Stimulated activated naive B cell treated with anti-CD40 and anti-IgM and Interleukin-4, amounts not matched to agents 10 μg/mL and 1 μg/mL and 100 μg/mL, for 72 hours (primary cell): Measurements from ENCODE around the gene PRKCE.
"Not testable (repeated sequence)": the region's sequence is repeated elsewhere in the genome, so short reads cannot be mapped to it uniquely, and the experiment has no call there.

Source experiments
- ATAC-seq, 2 donors: fragments of 150-1000 bp; cut with Tn5 transposase; replicated peaks; 2 replicates each; pipeline ENCODE4 v1.10.0; 2021; ENCODE audit warnings: moderate library complexity in 1 of 2
- DNase-seq: peaks from one replicate; pipeline ENCODE4 v3.0.0; 2021
- H3K27ac Mint-ChIP-seq: one replicate; pipeline ENCODE4 v1.8.0; 2022; ENCODE audit warnings: mild to moderate bottlenecking, mixed read lengths
- H3K27me3 Mint-ChIP-seq, 2 donors: one replicate each; pipeline ENCODE4 v1.8.0; 2022; ENCODE audit warnings: mixed read lengths in 2 of 2
- H3K36me3 Mint-ChIP-seq, 2 donors: one replicate each; pipeline ENCODE4 v1.8.0; 2022; ENCODE audit warnings: mixed read lengths in 2 of 2, mild to moderate bottlenecking in 1 of 2
- H3K4me1 Mint-ChIP-seq, 2 donors: one replicate each; pipeline ENCODE4 v1.8.0; 2022; ENCODE audit warnings: mixed read lengths in 2 of 2, mild to moderate bottlenecking in 1 of 2
- H3K4me3 Mint-ChIP-seq, 2 donors: one replicate each; pipeline ENCODE4 v1.8.0; 2022; ENCODE audit warnings: mild to moderate bottlenecking in 2 of 2, mixed read lengths in 2 of 2, moderate library complexity in 1 of 2
- H3K9me3 Mint-ChIP-seq, 2 donors: one replicate each; pipeline ENCODE4 v1.8.0; 2022; ENCODE audit warnings: mixed read lengths in 2 of 2, mild to moderate bottlenecking in 1 of 2

PRKCE gene

DNA sequence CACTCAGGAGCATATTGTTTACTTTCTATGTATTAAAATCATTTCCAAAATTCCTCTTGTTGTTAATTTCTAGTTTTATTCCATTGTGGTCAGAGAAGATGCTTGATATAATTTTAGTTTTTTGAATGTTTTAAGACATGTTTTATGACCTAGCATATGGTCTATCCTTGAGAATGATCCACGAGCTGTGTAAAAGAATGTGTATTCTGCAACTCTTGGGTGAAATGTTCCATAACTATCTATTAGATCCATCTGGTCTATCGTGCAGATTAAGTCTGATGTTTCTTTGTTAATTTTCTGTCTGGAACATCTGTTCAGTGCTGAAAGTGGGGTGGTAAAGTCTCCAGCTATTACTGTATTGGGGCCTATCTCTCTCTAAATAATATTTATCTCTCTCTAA, 562.4 kb downstream of the PRKCE start:
- H3K4me3 Mint-ChIP-seq: no peak overlapping the region
- peaks cover 24 to 30% of the 10 kb centered on the region in 2 donors for H3K9me3 Mint-ChIP-seq
- no peaks in the 10 kb centered on the region for H3K4me1 Mint-ChIP-seq
- ATAC-seq (no peak), DNase-seq (no peak)
- H3K27ac Mint-ChIP-seq: no peak overlapping the region
- peaks cover 5 to 11% of the 10 kb centered on the region in 2 donors for H3K36me3 Mint-ChIP-seq
- H3K27me3 Mint-ChIP-seq: peaks cover 16 to 25% of the 10 kb centered on the region in 2 donors

DNA sequence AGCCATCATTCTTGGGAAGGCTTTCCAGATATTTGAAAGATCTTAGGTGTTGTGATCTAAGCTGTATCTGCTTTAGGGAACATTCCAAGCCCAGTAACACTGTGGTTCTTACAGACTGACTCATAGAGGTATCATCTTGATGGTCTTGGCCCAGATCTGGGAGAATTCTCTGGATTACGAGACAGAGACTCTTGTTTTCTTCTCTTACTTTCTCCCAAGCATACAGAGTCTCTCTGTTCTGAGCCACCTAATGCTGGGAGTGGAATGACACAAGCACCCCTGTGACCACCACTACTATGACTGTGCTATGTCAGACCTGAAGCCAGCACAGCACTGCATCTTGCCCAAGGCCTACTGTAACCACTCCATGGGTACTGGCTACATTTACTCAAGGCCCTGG, 564.7 kb downstream of the PRKCE start:
- Mint-ChIP-seq H3K27ac (no peak overlapping the region), H3K9me3 (peaks cover 18 to 24% of the 10 kb centered on the region in 2 donors), H3K4me1 (no peaks in the 10 kb centered on the region), H3K27me3 (peaks cover 35 to 48% of the 10 kb centered on the region in 2 donors), H3K36me3 (peaks cover 5 to 17% of the 10 kb centered on the region in 2 donors), H3K4me3 (no peak overlapping the region)
- no peak for DNase-seq
- ATAC-seq: no peak

GRCh38 chr2:46223514-46223913, 572.0 kb downstream of the PRKCE start:
- not testable (repeated sequence) for H3K9me3 Mint-ChIP-seq, DNase-seq, H3K4me3 Mint-ChIP-seq, H3K27ac Mint-ChIP-seq, H3K36me3 Mint-ChIP-seq, H3K4me1 Mint-ChIP-seq
- H3K27me3 Mint-ChIP-seq: peaks cover 36 to 59% of the 10 kb centered on the region in 2 donors
- ATAC-seq: peak; percentile 63 to 73

GRCh38 chr2:46225150-46225625, 573.7 kb downstream of the PRKCE start:
- Mint-ChIP-seq H3K4me3 (no peak overlapping the region), H3K4me1 (peaks cover 7 to 10% of the 10 kb centered on the region in 2 donors)
- DNase-seq: no peak

GRCh38 chr2:46225730-46226129, 574.3 kb downstream of the PRKCE start:
- Mint-ChIP-seq H3K9me3 (peaks cover 0 to 4% of the 10 kb centered on the region in 2 donors), H3K4me1 (peaks cover 8 to 10% of the 10 kb centered on the region in 2 donors), H3K4me3 (no peak overlapping the region), H3K27me3 (peaks cover 17 to 40% of the 10 kb centered on the region in 2 donors), H3K27ac (no peak overlapping the region), H3K36me3 (no peaks in the 10 kb centered on the region)
- DNase-seq (no peak), ATAC-seq (no peak)

More at GRCh38 chr2:46225150-46225625, 573.7 kb downstream of the PRKCE start:
- H3K27me3 Mint-ChIP-seq: peaks cover 23 to 46% of the 10 kb centered on the region in 2 donors
- peaks cover 0 to 4% of the 10 kb centered on the region in 2 donors for H3K9me3 Mint-ChIP-seq
- H3K36me3 Mint-ChIP-seq: no peaks in the 10 kb centered on the region
- no peak for ATAC-seq
- no peak overlapping the region for H3K27ac Mint-ChIP-seq

- no peak for ATAC-seq
- H3K27ac Mint-ChIP-seq: no peak overlapping the region
- H3K4me3 Mint-ChIP-seq: no peak overlapping the region
- peaks cover 0 to 4% of the 10 kb centered on the region in 2 donors for H3K9me3 Mint-ChIP-seq
- no peaks in the 10 kb centered on the region for H3K36me3 Mint-ChIP-seq
- peaks cover 11 to 31% of the 10 kb centered on the region in 2 donors for H3K27me3 Mint-ChIP-seq
- H3K4me1 Mint-ChIP-seq: peaks cover 8 to 10% of the 10 kb centered on the region in 2 donors
- DNase-seq: no peak
Measured at GRCh38 chr2:46226620-46227019, 575.1 kb downstream of the PRKCE start.

GRCh38 chr2:46227022-46227421, 575.5 kb downstream of the PRKCE start:
- peaks cover 7 to 27% of the 10 kb centered on the region in 2 donors for H3K27me3 Mint-ChIP-seq
- no peaks in the 10 kb centered on the region for H3K36me3 Mint-ChIP-seq
- ATAC-seq (no peak), DNase-seq (no peak)
- peaks cover 8 to 10% of the 10 kb centered on the region in 2 donors for H3K4me1 Mint-ChIP-seq
- H3K9me3 Mint-ChIP-seq: peaks cover 0 to 4% of the 10 kb centered on the region in 2 donors
- H3K27ac Mint-ChIP-seq: no peak overlapping the region
- H3K4me3 Mint-ChIP-seq: no peak overlapping the region

DNA sequence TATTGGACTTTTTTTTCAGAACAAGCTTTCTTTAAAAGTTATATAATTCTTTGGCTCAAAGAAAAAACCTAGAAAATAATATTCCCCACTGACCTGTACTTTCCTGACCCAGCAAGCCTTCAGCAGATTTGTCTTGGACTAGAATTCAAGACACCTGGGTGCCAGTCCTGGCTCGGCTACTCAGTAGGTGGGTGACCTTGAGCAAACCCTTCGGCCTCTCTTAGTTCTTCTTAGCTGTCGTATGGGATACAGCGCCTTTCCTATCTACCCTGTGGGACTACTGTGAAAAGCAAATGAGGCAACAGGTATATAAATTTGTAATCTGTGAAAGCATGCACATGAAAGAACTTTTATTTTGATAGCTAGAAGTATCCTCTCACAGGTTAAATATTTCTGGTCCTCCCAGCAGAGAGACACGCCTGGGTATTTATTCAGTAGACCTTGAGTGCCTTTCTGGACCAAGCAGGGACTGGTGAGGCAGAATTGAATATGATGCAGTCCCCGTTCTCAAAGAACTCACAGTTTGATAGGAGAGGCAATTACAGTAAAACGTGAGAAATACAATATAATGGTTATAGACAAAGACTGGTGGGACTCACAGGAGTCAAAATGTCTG, 576.3 kb downstream of the PRKCE start:
- DNase-seq: no peak
- H3K27ac Mint-ChIP-seq: no peak overlapping the region
- peaks cover 0 to 4% of the 10 kb centered on the region in 2 donors for H3K9me3 Mint-ChIP-seq
- H3K4me1 Mint-ChIP-seq: peaks cover 8 to 10% of the 10 kb centered on the region in 2 donors
- H3K4me3 Mint-ChIP-seq: no peak overlapping the region
- H3K27me3 Mint-ChIP-seq: peaks cover 5 to 22% of the 10 kb centered on the region in 2 donors
- ATAC-seq: no peak
- H3K36me3 Mint-ChIP-seq: no peaks in the 10 kb centered on the region

DNA sequence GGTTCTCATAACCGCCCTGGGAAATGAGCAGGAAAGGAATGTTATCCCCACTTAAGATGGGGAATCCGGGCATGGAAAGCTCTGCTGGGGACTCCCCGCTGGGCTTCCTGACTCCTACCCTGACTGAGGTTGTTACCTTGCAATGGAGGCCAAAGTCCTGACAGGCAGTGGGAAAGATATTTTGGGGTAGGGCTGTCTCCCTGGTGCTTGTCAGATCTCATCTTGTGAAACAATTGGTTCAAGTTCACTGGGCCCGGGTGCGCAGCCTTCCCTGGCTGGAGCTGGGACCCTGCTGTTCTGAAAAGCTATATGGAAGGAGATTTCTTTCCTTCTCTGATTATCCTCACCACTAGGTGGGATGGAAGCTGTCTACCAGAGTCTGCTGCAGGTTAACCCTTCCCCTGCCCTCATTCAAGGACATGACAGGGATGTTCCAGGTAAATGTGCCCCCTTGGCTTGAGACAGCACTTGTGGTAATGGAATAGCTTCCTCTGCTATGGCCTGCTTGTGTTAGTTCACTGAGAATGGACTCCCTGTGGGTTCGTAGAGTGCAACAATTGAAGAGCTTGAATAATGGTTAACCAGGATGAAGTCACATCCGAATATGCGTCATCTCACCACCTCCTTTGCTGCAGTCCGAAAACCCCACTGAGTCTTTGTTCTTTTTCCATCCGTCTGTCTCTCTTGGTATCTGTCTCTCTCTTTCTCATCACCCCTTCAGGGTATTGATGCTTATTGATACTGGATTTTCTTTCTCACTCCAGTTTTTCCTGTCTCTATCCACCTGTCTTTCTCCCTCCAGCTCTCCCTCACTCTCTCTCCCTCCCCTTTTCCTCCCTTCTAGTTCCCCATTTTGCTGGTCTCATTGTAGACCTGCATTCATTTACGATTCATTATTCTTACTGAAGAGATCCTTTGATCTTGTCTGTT, 577.9 kb downstream of the PRKCE start:
- Mint-ChIP-seq H3K9me3 (no peaks in the 10 kb centered on the region), H3K36me3 (no peaks in the 10 kb centered on the region), H3K4me1 (peaks cover 0 to 3% of the 10 kb centered on the region in 2 donors), H3K27ac (no peak overlapping the region), H3K27me3 (peaks cover 5 to 11% of the 10 kb centered on the region in 2 donors), H3K4me3 (no peak overlapping the region)
- DNase-seq: no peak
- ATAC-seq: peak in 1 of 2 donors; percentile 46

- ATAC-seq: peak; percentile 48 to 58
- Mint-ChIP-seq H3K4me3 (no peak overlapping the region), H3K9me3 (no peaks in the 10 kb centered on the region), H3K4me1 (peaks cover 0 to 3% of the 10 kb centered on the region in 2 donors), H3K27me3 (peaks cover under 1 to 6% of the 10 kb centered on the region in 2 donors), H3K36me3 (no peaks in the 10 kb centered on the region), H3K27ac (no peak overlapping the region)
- no peak for DNase-seq
Measured at GRCh38 chr2:46230115-46230571, 578.7 kb downstream of the PRKCE start.

DNA sequence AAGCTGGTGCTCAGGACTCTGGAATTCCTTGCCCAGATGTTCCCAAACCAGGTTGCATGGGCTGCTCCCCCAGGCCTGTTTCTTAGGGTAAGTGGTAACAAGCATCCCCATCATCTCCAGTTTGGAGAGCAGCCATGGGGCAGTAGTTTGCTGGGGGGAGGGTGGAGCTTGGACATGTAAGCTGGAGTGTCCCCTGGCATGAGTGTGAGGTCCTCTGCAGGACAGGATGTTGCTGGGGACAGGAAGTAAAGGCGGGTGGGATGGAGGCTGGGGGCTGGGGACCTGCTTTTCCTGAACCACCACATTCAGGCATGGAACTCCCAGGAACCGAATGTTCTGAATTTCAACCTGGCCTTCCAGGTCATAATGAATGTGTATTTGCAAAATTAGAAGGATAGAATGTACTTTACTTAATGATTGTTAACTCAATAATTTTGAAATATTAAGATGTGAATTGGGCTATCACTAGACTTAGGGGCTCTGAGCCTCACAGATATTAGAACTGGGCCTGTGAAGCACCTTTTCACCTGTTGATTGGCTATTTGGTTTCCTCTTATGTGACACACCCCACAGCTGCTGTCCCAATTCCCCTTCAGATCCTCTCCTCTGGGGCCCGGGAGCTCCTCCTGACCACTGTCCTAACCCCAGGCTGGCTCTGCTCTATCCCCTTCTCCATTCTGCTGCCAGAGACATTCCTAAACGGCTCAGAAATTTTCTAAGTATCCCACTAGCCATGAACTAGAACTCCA, 579.4 kb downstream of the PRKCE start:
- Mint-ChIP-seq H3K27ac (no peak overlapping the region), H3K27me3 (no peaks in the 10 kb centered on the region), H3K4me1 (peaks cover 0 to 3% of the 10 kb centered on the region in 2 donors), H3K36me3 (no peaks in the 10 kb centered on the region), H3K9me3 (no peaks in the 10 kb centered on the region), H3K4me3 (no peak overlapping the region)
- no peak for DNase-seq
- no peak for ATAC-seq

DNA sequence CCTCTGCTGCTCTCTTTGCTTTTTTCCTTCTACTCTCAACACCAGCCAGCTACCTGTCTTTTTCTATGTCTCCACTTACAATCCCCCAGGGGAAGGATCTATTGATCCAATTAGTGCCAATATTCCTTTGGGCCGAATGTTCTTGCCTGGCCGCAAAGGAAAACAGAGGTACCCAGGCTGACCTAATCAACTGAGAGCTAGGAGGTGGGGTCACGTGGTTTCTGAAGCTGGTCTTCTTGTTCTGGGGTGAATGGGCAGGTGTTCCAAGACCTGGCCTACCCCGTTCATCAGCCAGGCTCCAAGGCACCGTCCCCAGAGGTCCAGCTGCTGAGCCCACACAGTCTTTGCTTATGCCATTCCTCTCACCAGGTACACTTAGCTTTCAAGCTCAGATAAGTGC, 580.2 kb downstream of the PRKCE start:
- Mint-ChIP-seq H3K27ac (no peak overlapping the region), H3K27me3 (no peaks in the 10 kb centered on the region)

DNA sequence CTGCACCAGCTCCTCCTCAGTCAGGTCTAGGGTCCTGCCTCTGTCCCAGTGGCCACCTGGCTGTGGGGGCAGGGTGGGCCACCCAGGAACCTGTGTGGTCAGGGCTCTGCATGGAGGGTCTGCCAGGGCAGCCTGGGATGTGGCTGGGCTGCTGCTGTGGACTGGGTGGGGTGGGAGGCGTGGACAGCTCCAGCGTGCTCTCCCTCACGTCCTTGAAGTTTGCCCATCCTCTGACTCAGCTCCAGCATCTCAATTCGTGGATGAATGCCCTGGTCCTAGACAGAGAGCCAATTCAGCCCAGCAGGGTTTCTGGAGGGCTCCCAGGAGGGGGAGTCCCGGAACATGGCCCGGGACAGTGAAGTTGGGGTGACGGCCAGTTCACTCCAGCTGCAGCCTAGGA, 581.4 kb downstream of the PRKCE start:
- H3K4me3 Mint-ChIP-seq: no peak overlapping the region
- DNase-seq (no peak), ATAC-seq (no peak)
- H3K36me3 Mint-ChIP-seq: no peaks in the 10 kb centered on the region
- no peaks in the 10 kb centered on the region for H3K27me3 Mint-ChIP-seq
- H3K27ac Mint-ChIP-seq: no peak overlapping the region
- peaks cover 0 to 3% of the 10 kb centered on the region in 2 donors for H3K4me1 Mint-ChIP-seq
- H3K9me3 Mint-ChIP-seq: no peaks in the 10 kb centered on the region

More for the DNA sequence above, 580.2 kb downstream of the PRKCE start:
- Mint-ChIP-seq H3K9me3 (no peaks in the 10 kb centered on the region), H3K4me1 (peaks cover 0 to 3% of the 10 kb centered on the region in 2 donors), H3K4me3 (no peak overlapping the region), H3K36me3 (no peaks in the 10 kb centered on the region)
- ATAC-seq (no peak), DNase-seq (no peak)
